B cell (primary cell): ENCODE measurements around the gene OR52E5.

Source experiments
- CTCF ChIP-seq: fragments of 200-600 bp; IDR thresholded peaks from one replicate; pipeline ENCODE4 v1.8.0; 2022; ENCODE audit warnings: antibody characterized with exemption, mild to moderate bottlenecking
- EZH2 ChIP-seq: IDR thresholded peaks from 2 replicates; pipeline ENCODE4 v1.6.1; 2012; ENCODE audit warnings: borderline replicate concordance, low read depth, mild to moderate bottlenecking, moderate library complexity, low read length; ENCODE audit not compliant: insufficient read depth, poor library complexity, severe bottlenecking

GRCh38 chr11:5938603-5938965 is 45.6 kb downstream of the OR52E5 start:
- TF ChIP-seq CTCF: no peak
- no peak for TF ChIP-seq EZH2
